Skeletal muscle satellite cell (primary cell): ENCODE results near the gene LYPD8.

Source experiments
- H3K27me3 ChIP-seq: 2 replicates; pipeline ENCODE4 v1.7.0; 2013; ENCODE audit warnings: low read length; ENCODE audit not compliant: control insufficient read depth, insufficient read depth
- H3K36me3 ChIP-seq: 2 replicates; pipeline ENCODE4 v1.7.0; 2013; ENCODE audit warnings: mild to moderate bottlenecking, control low read depth, low read length; ENCODE audit not compliant: insufficient read depth
- H3K4me1 ChIP-seq: 2 replicates; pipeline ENCODE4 v1.7.0; 2013; ENCODE audit warnings: low read length; ENCODE audit not compliant: control insufficient read depth, insufficient read depth
- H3K4me2 ChIP-seq: 2 replicates; pipeline ENCODE4 v1.7.0; 2013; ENCODE audit warnings: mild to moderate bottlenecking, low read length
- H3K4me3 ChIP-seq: 2 replicates; pipeline ENCODE4 v1.7.0; 2013; ENCODE audit warnings: low read length
- H3K9ac ChIP-seq: 2 replicates; pipeline ENCODE4 v1.7.0; 2013; ENCODE audit warnings: mild to moderate bottlenecking, low read depth, low read length, moderate library complexity
- H3K9me3 ChIP-seq: replicated peaks from 2 replicates; pipeline ENCODE4 v1.7.0; 2013; ENCODE audit warnings: mild to moderate bottlenecking, control low read depth, low read length

LYPD8 gene

GRCh38 chr1:248737457-248737856 is 18.1 kb downstream of the LYPD8 start:
- Histone ChIP-seq H3K36me3 (no peaks in the 10 kb centered on the region), H3K4me2 (no peak overlapping the region), H3K4me1 (no peaks in the 10 kb centered on the region)

GRCh38 chr1:248736977-248737376 is 18.6 kb downstream of the LYPD8 start:
- Histone ChIP-seq H3K9ac (no peak overlapping the region), H3K4me3 (no peak overlapping the region), H3K4me1 (no peaks in the 10 kb centered on the region), H3K36me3 (no peaks in the 10 kb centered on the region), H3K4me2 (no peak overlapping the region), H3K9me3 (no peaks in the 10 kb centered on the region), H3K27me3 (no peaks in the 10 kb centered on the region)

More at GRCh38 chr1:248737457-248737856, 18.1 kb downstream of the LYPD8 start:
- H3K4me3 ChIP-seq, result no peak overlapping the region
- H3K27me3 ChIP-seq, result no peaks in the 10 kb centered on the region
- H3K9me3 ChIP-seq, result no peaks in the 10 kb centered on the region
- no peak overlapping the region for H3K9ac ChIP-seq

DNA sequence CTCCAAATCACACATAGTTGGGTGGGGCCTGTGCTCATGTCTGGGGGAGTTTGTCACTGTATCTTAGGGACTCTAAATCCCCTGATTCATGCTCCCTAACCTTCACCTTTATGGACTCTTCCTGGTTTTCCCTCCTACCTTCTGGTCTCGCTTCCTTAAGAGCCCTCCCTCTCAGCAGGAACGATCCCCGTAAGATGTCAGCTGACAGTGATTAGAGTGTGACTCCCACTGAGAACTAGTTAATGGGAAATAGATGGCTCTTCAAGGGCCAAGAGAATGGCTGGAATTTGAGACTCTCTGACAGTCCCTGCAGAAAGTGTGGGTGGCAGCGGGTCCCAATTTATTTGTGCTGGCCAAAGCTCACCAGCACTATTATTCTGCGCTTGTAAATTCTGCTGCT is 22.0 kb downstream of the LYPD8 start:
- H3K4me3 ChIP-seq, result no peak overlapping the region
- H3K4me2 ChIP-seq, result no peak overlapping the region
- no peaks in the 10 kb centered on the region for H3K36me3 ChIP-seq
- H3K9me3 ChIP-seq, result no peaks in the 10 kb centered on the region
- H3K9ac ChIP-seq, result no peak overlapping the region
- H3K27me3 ChIP-seq, result no peaks in the 10 kb centered on the region
- no peaks in the 10 kb centered on the region for H3K4me1 ChIP-seq

DNA sequence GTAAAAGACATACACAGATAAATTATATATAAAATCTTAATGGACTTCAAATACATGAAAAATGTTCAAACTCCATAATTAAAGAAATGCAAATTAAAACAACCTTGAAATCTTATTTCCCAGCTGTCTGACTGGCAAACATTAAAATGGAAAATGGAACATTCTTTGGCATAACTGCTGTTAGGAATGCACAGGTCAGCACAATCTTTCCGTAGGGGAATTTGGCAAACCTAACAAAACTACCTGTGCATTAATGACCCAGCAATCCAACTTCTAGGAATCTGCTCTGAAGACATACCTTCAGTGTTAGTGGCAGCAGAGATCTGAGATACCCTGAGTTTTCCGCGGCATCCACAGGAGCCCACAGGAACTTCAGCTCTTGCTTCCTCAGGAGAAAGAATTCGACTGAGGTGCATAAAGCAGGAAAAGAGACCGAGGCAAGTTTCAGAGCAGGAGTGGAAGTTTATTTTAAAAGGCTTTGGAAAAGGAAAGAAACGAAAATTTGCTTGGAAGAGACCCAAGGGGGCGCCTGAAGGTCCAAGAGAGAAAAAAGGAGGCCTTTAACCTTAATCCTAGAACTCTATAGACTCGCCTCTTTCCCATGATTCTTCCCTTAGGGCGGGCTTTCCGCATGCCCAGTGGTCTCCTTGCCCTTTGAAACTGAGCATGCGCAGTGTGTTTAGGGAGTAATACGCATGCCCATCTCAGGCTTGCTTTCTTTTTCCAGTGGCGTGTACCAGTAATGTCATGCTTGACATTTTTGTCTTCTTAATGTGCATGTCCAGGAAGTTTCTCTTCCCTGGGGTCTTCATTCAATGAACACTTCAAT is 24.8 kb downstream of the LYPD8 start:
- Histone ChIP-seq H3K36me3 (no peaks in the 10 kb centered on the region), H3K4me3 (no peak overlapping the region), H3K27me3 (no peaks in the 10 kb centered on the region), H3K9me3 (no peaks in the 10 kb centered on the region), H3K9ac (no peak overlapping the region), H3K4me2 (no peak overlapping the region), H3K4me1 (no peaks in the 10 kb centered on the region)

GRCh38 chr1:248714248-248714647 is 41.3 kb downstream of the LYPD8 start:
- no peaks in the 10 kb centered on the region for H3K27me3 ChIP-seq
- H3K36me3 ChIP-seq, result no peaks in the 10 kb centered on the region
- no peak overlapping the region for H3K4me2 ChIP-seq
- H3K4me3 ChIP-seq, result no peak overlapping the region
- H3K4me1 ChIP-seq, result no peaks in the 10 kb centered on the region
- H3K9ac ChIP-seq, result no peak overlapping the region
- H3K9me3 ChIP-seq, result peaks cover 11% of the 10 kb centered on the region

DNA sequence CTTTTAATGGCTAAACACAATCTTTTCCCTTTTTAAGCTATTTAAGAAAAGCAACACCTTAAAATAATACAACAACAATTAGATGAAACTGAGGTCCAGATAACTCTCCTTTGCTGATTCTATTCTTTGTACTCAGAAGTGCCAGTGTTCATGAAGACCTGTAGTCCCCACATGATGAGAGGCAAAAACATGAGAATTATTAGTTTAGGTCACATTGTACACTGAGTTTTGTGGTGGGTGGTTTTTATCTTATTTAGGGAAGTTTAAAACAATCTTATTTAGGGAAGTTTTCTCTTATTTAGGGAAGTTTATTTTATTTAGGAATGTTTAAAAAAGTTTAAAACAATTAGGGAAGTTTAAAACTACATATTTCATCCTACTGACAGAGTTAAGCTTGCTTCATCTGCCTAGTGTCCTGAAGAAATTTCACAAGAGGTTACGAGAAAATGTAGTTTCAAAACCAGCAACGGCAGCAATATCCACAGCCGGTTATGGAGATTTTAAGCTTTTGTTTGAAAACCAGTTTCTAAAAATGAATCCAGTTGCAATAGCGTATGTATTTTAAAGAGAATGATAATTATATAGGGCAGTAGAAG is 45.2 kb downstream of the LYPD8 start:
- no peak overlapping the region for H3K4me3 ChIP-seq
- H3K9me3 ChIP-seq, result peaks cover 11% of the 10 kb centered on the region
- H3K36me3 ChIP-seq, result no peaks in the 10 kb centered on the region
- no peak overlapping the region for H3K9ac ChIP-seq
- H3K4me2 ChIP-seq, result no peak overlapping the region
- no peaks in the 10 kb centered on the region for H3K4me1 ChIP-seq
- no peaks in the 10 kb centered on the region for H3K27me3 ChIP-seq

- Histone ChIP-seq H3K36me3 (no peaks in the 10 kb centered on the region), H3K4me3 (no peak overlapping the region), H3K4me1 (no peaks in the 10 kb centered on the region)
Measured at GRCh38 chr1:248704606-248705005, 51.0 kb downstream of the LYPD8 start.

GRCh38 chr1:248703674-248704073 is 51.9 kb downstream of the LYPD8 start:
- Histone ChIP-seq H3K4me2 (no peak overlapping the region), H3K36me3 (no peaks in the 10 kb centered on the region), H3K4me1 (no peaks in the 10 kb centered on the region), H3K9ac (no peak overlapping the region), H3K9me3 (no peaks in the 10 kb centered on the region), H3K27me3 (no peaks in the 10 kb centered on the region), H3K4me3 (no peak overlapping the region)

More at GRCh38 chr1:248704606-248705005, 51.0 kb downstream of the LYPD8 start:
- Histone ChIP-seq H3K4me2 (no peak overlapping the region), H3K9ac (no peak overlapping the region), H3K27me3 (no peaks in the 10 kb centered on the region), H3K9me3 (no peaks in the 10 kb centered on the region)

- Histone ChIP-seq H3K9ac (no peak within 1 kb of the TSS), H3K9me3 (no peaks in the 10 kb centered on the region), H3K4me1 (no peaks in the 10 kb centered on the region), H3K36me3 (no peaks in the 10 kb centered on the region), H3K4me3 (no peak within 1 kb of the TSS), H3K4me2 (no peak within 1 kb of the TSS), H3K27me3 (no peaks in the 10 kb centered on the region)
Measured at GRCh38 chr1:248702714-248703113, 52.8 kb downstream of the LYPD8 start, which contains the start of gene OR14I1. Gene OR14I1, minus strand, starts transcription at chr1:248702766.

- Histone ChIP-seq H3K27me3 (no peaks in the 10 kb centered on the region), H3K4me1 (no peaks in the 10 kb centered on the region), H3K9me3 (no peaks in the 10 kb centered on the region), H3K4me2 (no peak overlapping the region), H3K4me3 (no peak overlapping the region), H3K9ac (no peak overlapping the region), H3K36me3 (no peaks in the 10 kb centered on the region)
Measured at GRCh38 chr1:248699099-248699498, 56.5 kb downstream of the LYPD8 start.

DNA sequence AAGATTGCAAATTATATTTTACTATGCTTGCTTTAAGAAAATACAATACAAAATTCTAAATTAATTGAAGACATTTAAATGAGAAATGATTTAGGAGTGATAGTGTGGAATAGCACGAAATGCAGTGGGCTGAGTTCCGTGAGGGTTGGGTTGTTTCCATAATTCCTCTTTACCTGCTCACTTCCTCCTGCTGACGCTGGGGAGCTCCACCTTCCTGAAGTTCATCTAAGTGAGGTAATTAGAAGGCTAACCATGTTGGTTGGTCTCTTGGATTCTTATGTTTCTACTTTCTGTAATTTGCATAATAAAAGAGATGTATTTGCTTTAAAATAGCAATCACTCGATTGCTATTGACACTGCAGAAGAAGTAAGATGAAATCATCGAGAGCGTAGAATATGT is 57.7 kb downstream of the LYPD8 start:
- Histone ChIP-seq H3K36me3 (no peaks in the 10 kb centered on the region), H3K4me1 (no peaks in the 10 kb centered on the region), H3K4me3 (no peak overlapping the region), H3K9me3 (no peaks in the 10 kb centered on the region), H3K27me3 (no peaks in the 10 kb centered on the region), H3K4me2 (no peak overlapping the region), H3K9ac (no peak overlapping the region)

- H3K4me1 ChIP-seq, result no peaks in the 10 kb centered on the region
- H3K36me3 ChIP-seq, result no peaks in the 10 kb centered on the region
- no peak overlapping the region for H3K9ac ChIP-seq
- no peaks in the 10 kb centered on the region for H3K27me3 ChIP-seq
- H3K9me3 ChIP-seq, result peaks cover 3% of the 10 kb centered on the region
- no peak overlapping the region for H3K4me3 ChIP-seq
- H3K4me2 ChIP-seq, result no peak overlapping the region
Measured at GRCh38 chr1:248696774-248697173, 58.8 kb downstream of the LYPD8 start.
